ENCODE data around the gene COL11A1. TPM values are rescaled to one million over a fixed set of nuclear protein-coding genes. Genes with fewer than 3 reads are reported as not detected.

Gene COL11A1
- total and polyA plus RNA-seq, 2 experiments from 2014 or later, result 148 to 180 TPM

- Histone ChIP-seq H3K9me2 (replicated peaks; ENCODE audit: insufficient read depth) (no peaks in the 10 kb centered on the region), H4K20me1 (ENCODE audit: insufficient read depth, poor library complexity, severe bottlenecking) (peaks cover 9% of the 10 kb centered on the region), H2AFZ (no peak overlapping the region), H3K36me3 (replicated peaks; ENCODE audit: insufficient read depth, low read depth) (no peaks in the 10 kb centered on the region), H3K4me3 (no peak overlapping the region), H3K4me2 (peak overlapping the region; percentile 30), H3K79me2 (peaks cover 13% of the 10 kb centered on the region), H3K4me1 (ENCODE audit: insufficient read depth) (no peaks in the 10 kb centered on the region), H3K9me3 (ENCODE audit: low read depth) (no peaks in the 10 kb centered on the region), H3K27me3 (no peaks in the 10 kb centered on the region), H3K27ac (no peak overlapping the region)
- no peak for TF ChIP-seq CTCF (IDR thresholded peaks at IDR 0.05; ENCODE audit: poor library complexity)
- no peak for TF ChIP-seq EZH2 (IDR thresholded peaks at IDR 0.05; ENCODE audit: borderline replicate concordance)
- no peak for TF ChIP-seq EZH2phosphoT487 (IDR thresholded peaks at IDR 0.05; ENCODE audit: low read depth, severe bottlenecking, unreplicated experiment)
- DNase-seq (ENCODE audit: low spot score), result no peak
- 56% methylated on average over 1 of the region's 1 CpG for whole genome bisulfite sequencing (ENCODE audit: low lambda C conversion rate, missing lambda C conversion rate)
Observed at GRCh38 chr1:103101399-103101798, 6.9 kb downstream of the COL11A1 start.

GRCh38 chr1:103089221-103089620 is 19.1 kb downstream of the COL11A1 start:
- Histone ChIP-seq H4K20me1 (ENCODE audit: insufficient read depth, poor library complexity, severe bottlenecking) (no peaks in the 10 kb centered on the region), H3K79me2 (peaks cover 6% of the 10 kb centered on the region), H3K27me3 (no peaks in the 10 kb centered on the region), H3K9me3 (ENCODE audit: low read depth) (no peaks in the 10 kb centered on the region), H2AFZ (no peak overlapping the region), H3K4me1 (ENCODE audit: insufficient read depth) (no peaks in the 10 kb centered on the region), H3K36me3 (replicated peaks; ENCODE audit: insufficient read depth, low read depth) (no peaks in the 10 kb centered on the region), H3K9me2 (replicated peaks; ENCODE audit: insufficient read depth) (no peaks in the 10 kb centered on the region), H3K4me3 (no peak overlapping the region), H3K4me2 (no peak overlapping the region), H3K27ac (no peak overlapping the region)
- no peak for DNase-seq (ENCODE audit: low spot score)
- TF ChIP-seq EZH2 (IDR thresholded peaks at IDR 0.05; ENCODE audit: borderline replicate concordance) (no peak), EZH2phosphoT487 (IDR thresholded peaks at IDR 0.05; ENCODE audit: low read depth, severe bottlenecking, unreplicated experiment) (no peak), CTCF (IDR thresholded peaks at IDR 0.05; ENCODE audit: poor library complexity) (no peak)
- 80% methylated on average over 2 of the region's 2 CpGs for WGBS (ENCODE audit: low lambda C conversion rate, missing lambda C conversion rate)

GRCh38 chr1:103087256-103087655 is 21.1 kb downstream of the COL11A1 start:
- 89% methylated on average over 1 of the region's 1 CpG for WGBS (ENCODE audit: low lambda C conversion rate, missing lambda C conversion rate)
- H3K36me3 ChIP-seq (replicated peaks; ENCODE audit: insufficient read depth, low read depth), result no peaks in the 10 kb centered on the region
- H4K20me1 ChIP-seq (ENCODE audit: insufficient read depth, poor library complexity, severe bottlenecking), result no peaks in the 10 kb centered on the region
- no peak overlapping the region for H3K27ac ChIP-seq
- H3K4me2 ChIP-seq, result no peak overlapping the region
- H3K27me3 ChIP-seq, result no peaks in the 10 kb centered on the region
- TF ChIP-seq EZH2 (IDR thresholded peaks at IDR 0.05; ENCODE audit: borderline replicate concordance), result no peak
- no peak for TF ChIP-seq EZH2phosphoT487 (IDR thresholded peaks at IDR 0.05; ENCODE audit: low read depth, severe bottlenecking, unreplicated experiment)
- no peak for TF ChIP-seq CTCF (IDR thresholded peaks at IDR 0.05; ENCODE audit: poor library complexity)
- peaks cover 6% of the 10 kb centered on the region for H3K79me2 ChIP-seq
- no peaks in the 10 kb centered on the region for H3K9me3 ChIP-seq (ENCODE audit: low read depth)
- no peak overlapping the region for H3K4me3 ChIP-seq
- H2AFZ ChIP-seq, result no peak overlapping the region
- no peaks in the 10 kb centered on the region for H3K9me2 ChIP-seq (replicated peaks; ENCODE audit: insufficient read depth)
- no peak for DNase-seq (ENCODE audit: low spot score)
- no peaks in the 10 kb centered on the region for H3K4me1 ChIP-seq (ENCODE audit: insufficient read depth)

- DNase-seq (ENCODE audit: low spot score), result no peak
- no peaks in the 10 kb centered on the region for H3K9me2 ChIP-seq (replicated peaks; ENCODE audit: insufficient read depth)
- H3K4me2 ChIP-seq, result no peak overlapping the region
- H2AFZ ChIP-seq, result no peak overlapping the region
- no peaks in the 10 kb centered on the region for H3K79me2 ChIP-seq
- H3K9me3 ChIP-seq (ENCODE audit: low read depth), result no peaks in the 10 kb centered on the region
- no peaks in the 10 kb centered on the region for H3K4me1 ChIP-seq (ENCODE audit: insufficient read depth)
- no peaks in the 10 kb centered on the region for H3K36me3 ChIP-seq (replicated peaks; ENCODE audit: insufficient read depth, low read depth)
- no peak overlapping the region for H3K27ac ChIP-seq
- WGBS (ENCODE audit: low lambda C conversion rate, missing lambda C conversion rate), result 50% methylated on average over 2 of the region's 2 CpGs
- no peaks in the 10 kb centered on the region for H4K20me1 ChIP-seq (ENCODE audit: insufficient read depth, poor library complexity, severe bottlenecking)
- H3K27me3 ChIP-seq, result no peaks in the 10 kb centered on the region
- TF ChIP-seq EZH2phosphoT487 (IDR thresholded peaks at IDR 0.05; ENCODE audit: low read depth, severe bottlenecking, unreplicated experiment) (no peak), CTCF (IDR thresholded peaks at IDR 0.05; ENCODE audit: poor library complexity) (no peak), EZH2 (IDR thresholded peaks at IDR 0.05; ENCODE audit: borderline replicate concordance) (no peak)
- no peak overlapping the region for H3K4me3 ChIP-seq
Observed at GRCh38 chr1:103084181-103084580, 24.1 kb downstream of the COL11A1 start.

Data from hepatocyte (in vitro differentiated cells).